B cell (primary cell): Measurements from ENCODE around the gene ANKRD65.
"Not testable (repeated sequence)": the region's sequence is repeated elsewhere in the genome, so short reads cannot be mapped to it uniquely, and the experiment has no call there.

ENCODE experiments used
- CTCF ChIP-seq: fragments of 200-600 bp; IDR thresholded peaks from one replicate; pipeline ENCODE4 v1.8.0; 2022; ENCODE audit warnings: antibody characterized with exemption, mild to moderate bottlenecking
- EZH2 ChIP-seq: IDR thresholded peaks from 2 replicates; pipeline ENCODE4 v1.6.1; 2012; ENCODE audit warnings: borderline replicate concordance, low read depth, mild to moderate bottlenecking, moderate library complexity, low read length; ENCODE audit not compliant: insufficient read depth, poor library complexity, severe bottlenecking

DNA sequence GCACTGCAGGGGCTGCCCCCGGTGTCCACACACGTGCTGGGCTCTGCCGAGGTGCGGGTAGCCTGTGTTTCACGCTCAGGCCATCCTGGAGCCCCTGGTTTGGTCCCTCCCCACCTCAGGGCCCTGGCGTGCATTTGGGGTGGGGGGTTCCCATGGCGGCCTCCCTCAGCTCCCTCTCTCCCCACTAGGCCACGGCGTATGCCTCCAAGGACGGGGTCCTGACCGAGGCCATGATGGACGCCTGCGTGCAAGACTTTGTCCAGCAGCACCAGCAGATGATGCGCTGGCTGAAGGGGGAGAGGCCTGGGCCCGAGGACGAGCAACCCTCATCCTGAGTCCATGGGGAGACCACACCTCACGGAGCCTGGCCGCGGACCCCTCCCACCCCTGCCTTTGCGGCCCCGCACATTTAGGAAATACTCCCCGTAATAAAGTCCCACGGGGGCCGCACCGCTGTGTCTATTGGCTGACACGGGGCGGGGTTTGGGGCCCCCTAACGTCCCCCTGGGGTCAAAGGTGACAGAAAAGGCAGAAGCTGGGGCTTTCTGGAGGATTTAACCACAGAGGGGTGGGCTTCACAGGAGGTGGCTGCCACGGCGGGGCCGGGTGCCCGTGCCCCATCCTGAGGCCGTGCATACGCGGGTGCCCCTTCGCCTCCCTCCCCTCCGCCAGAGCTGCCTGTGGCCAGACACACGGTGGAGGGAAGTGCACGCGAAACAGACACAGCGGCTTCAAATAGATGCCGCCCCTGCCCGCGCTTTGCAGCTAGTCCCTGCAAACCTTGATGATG, 47.3 kb upstream of the ANKRD65 start:
- not testable (repeated sequence) for TF ChIP-seq CTCF, EZH2
